Measurements from ENCODE around the gene PIANP. TPM values are rescaled to one million over a fixed set of nuclear protein-coding genes. Genes with fewer than 3 reads are reported as not detected.
"Not testable (repeated sequence)": the region's sequence is repeated elsewhere in the genome, so short reads cannot be mapped to it uniquely, and the experiment has no call there.

PIANP gene
- total RNA-seq, 1 donor from 2014 or later: 0.13 TPM

- no peak for DNase-seq (ENCODE audit: low read depth)
These were observed 8.4 kb upstream of the PIANP start for GRCh38 chr12:6708960-6709394.

DNA sequence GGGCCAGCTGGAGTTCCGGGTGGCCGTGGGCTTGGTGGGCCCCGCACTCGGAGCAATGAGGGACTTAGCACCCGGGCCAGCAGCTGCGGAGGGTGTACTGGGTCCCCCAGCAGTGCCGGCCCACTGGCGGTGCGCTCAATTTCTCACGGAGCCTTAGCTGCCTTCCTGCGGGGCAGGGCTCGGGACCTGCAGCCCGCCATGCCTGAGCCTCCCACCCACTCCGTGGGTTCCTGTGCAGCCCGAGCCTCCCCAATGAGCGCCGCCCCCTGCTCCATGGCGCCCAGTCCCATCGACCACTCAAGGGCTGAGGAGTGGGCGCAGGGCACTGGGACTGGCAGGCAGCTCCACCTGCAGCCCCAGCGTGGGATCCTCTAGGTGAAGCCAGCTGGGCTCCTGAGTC, 7.7 kb upstream of the PIANP start:
- not testable (repeated sequence) for H3K4me3 ChIP-seq (ENCODE audit: low read depth, low read length); DNase-seq (ENCODE audit: low read depth); H3K27me3 ChIP-seq (ENCODE audit: control insufficient read depth, insufficient read depth, low read length); H3K36me3 ChIP-seq (ENCODE audit: control insufficient read depth, insufficient read depth, low read length)

More at GRCh38 chr12:6708960-6709394, 8.4 kb upstream of the PIANP start:
- H3K36me3 ChIP-seq (ENCODE audit: control insufficient read depth, insufficient read depth, low read length): no peaks in the 10 kb centered on the region
- TF ChIP-seq, protein P1, sequence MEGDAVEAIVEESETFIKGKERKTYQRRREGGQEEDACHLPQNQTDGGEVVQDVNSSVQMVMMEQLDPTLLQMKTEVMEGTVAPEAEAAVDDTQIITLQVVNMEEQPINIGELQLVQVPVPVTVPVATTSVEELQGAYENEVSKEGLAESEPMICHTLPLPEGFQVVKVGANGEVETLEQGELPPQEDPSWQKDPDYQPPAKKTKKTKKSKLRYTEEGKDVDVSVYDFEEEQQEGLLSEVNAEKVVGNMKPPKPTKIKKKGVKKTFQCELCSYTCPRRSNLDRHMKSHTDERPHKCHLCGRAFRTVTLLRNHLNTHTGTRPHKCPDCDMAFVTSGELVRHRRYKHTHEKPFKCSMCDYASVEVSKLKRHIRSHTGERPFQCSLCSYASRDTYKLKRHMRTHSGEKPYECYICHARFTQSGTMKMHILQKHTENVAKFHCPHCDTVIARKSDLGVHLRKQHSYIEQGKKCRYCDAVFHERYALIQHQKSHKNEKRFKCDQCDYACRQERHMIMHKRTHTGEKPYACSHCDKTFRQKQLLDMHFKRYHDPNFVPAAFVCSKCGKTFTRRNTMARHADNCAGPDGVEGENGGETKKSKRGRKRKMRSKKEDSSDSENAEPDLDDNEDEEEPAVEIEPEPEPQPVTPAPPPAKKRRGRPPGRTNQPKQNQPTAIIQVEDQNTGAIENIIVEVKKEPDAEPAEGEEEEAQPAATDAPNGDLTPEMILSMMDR (IDR thresholded peaks at IDR 0.05; ENCODE audit: insufficient read depth, low read length, poor library complexity, severe bottlenecking): no peak
- H3K27me3 ChIP-seq (ENCODE audit: control insufficient read depth, insufficient read depth, low read length): peaks cover 2% of the 10 kb centered on the region
- no peak overlapping the region for H3K4me3 ChIP-seq (ENCODE audit: low read depth, low read length)

DNA sequence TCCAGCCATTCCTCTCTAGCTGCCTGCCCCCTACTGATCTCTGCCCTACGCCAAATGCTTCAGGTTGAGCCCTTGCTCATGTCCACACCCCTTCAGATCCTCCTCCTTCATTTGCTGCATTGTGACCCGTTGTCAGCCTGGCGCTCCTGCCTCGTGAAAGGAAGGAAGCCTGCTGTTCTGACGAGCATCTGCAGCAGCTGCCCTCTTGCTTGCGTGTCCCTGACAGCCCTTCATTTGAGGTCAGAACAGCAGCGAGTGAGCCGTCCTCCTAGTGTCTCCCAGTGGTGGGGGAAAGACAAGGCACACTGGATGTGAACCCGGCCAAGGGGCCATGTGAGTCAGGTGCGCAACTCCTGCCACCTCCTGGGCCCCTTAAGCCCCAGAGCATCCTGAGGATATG, 3.0 kb upstream of the PIANP start:
- H3K36me3 ChIP-seq (ENCODE audit: control insufficient read depth, insufficient read depth, low read length): no peaks in the 10 kb centered on the region
- H3K27me3 ChIP-seq (ENCODE audit: control insufficient read depth, insufficient read depth, low read length): peaks cover 24% of the 10 kb centered on the region
- DNase-seq (ENCODE audit: low read depth): no peak
- no peak overlapping the region for H3K4me3 ChIP-seq (ENCODE audit: low read depth, low read length)
- TF ChIP-seq, protein P1 (IDR thresholded peaks at IDR 0.05; ENCODE audit: insufficient read depth, low read length, poor library complexity, severe bottlenecking): no peak

- TF ChIP-seq, protein P1 (IDR thresholded peaks at IDR 0.05; ENCODE audit: insufficient read depth, low read length, poor library complexity, severe bottlenecking): no peak
- peaks cover 24% of the 10 kb centered on the region for H3K27me3 ChIP-seq (ENCODE audit: control insufficient read depth, insufficient read depth, low read length)
- no peak for DNase-seq (ENCODE audit: low read depth)
- H3K4me3 ChIP-seq (ENCODE audit: low read depth, low read length): peak overlapping the region; percentile 78
- no peaks in the 10 kb centered on the region for H3K36me3 ChIP-seq (ENCODE audit: control insufficient read depth, insufficient read depth, low read length)
These were observed 608 bp upstream of the PIANP start for GRCh38 chr12:6701078-6701768.

DNA sequence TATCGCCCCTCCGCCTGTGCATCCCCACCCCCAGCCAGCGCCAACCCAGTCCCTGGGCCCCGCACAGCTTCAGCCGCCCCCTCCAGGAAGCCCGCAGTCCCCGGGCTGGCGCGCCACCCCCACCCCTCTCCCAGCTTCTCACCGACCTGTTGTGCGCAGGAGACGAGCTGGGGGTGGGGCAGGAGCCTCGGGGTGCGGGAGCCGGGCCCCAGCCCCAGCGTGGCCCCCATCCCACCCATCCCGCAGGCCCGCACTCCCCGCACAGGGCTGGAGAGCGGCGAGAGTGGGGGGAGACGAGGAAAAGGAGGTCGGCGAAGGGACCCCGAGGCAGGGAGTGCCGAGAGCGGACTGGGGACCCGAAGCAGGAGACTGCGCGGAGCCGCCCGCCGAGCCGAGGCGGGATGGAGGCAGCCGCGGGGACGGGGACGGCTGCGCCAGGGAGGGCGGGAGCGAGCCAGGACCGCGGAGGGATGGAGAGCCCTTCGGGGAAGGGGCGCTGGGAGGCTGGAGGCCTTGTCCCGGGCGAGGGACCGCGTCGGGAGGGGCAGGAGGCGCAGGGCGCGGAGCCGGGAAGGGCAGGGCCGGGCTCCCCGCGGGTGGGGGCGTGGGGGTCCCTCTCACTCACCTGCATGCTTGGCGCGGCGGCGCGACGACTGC, 498 bp downstream of the PIANP start:
- Histone ChIP-seq H3K4me3 (ENCODE audit: low read depth, low read length) (peak overlapping the region; percentile 78), H3K27me3 (ENCODE audit: control insufficient read depth, insufficient read depth, low read length) (peaks cover 24% of the 10 kb centered on the region), H3K36me3 (ENCODE audit: control insufficient read depth, insufficient read depth, low read length) (no peaks in the 10 kb centered on the region)
- TF ChIP-seq, protein P1 (IDR thresholded peaks at IDR 0.05; ENCODE audit: insufficient read depth, low read length, poor library complexity, severe bottlenecking): no peak
- no peak for DNase-seq (ENCODE audit: low read depth)

- TF ChIP-seq, protein P1 (IDR thresholded peaks at IDR 0.05; ENCODE audit: insufficient read depth, low read length, poor library complexity, severe bottlenecking): no peak
- peak overlapping the region; percentile 78 for H3K4me3 ChIP-seq (ENCODE audit: low read depth, low read length)
- H3K27me3 ChIP-seq (ENCODE audit: control insufficient read depth, insufficient read depth, low read length): peaks cover 23% of the 10 kb centered on the region
- no peak for DNase-seq (ENCODE audit: low read depth)
- H3K36me3 ChIP-seq (ENCODE audit: control insufficient read depth, insufficient read depth, low read length): no peaks in the 10 kb centered on the region
These were observed 1.2 kb downstream of the PIANP start for GRCh38 chr12:6699259-6699988.

Measured in kidney epithelial cell (primary cell).